HG03469 (cell line): ENCODE measurements around the gene IL26.
"Not testable (repeated sequence)": the region's sequence is repeated elsewhere in the genome, so short reads cannot be mapped to it uniquely, and the experiment has no call there.

Source experiments
- ATAC-seq: cut with Tn5 transposase; IDR thresholded peaks from one replicate; pipeline ENCODE4 v1.9.1; 2021; ENCODE audit warnings: mild to moderate bottlenecking, moderate library complexity, moderate number of reproducible peaks; ENCODE audit not compliant: unreplicated experiment

Gene IL26

GRCh38 chr12:68203460-68203875 is 22.1 kb downstream of the IL26 start:
- ATAC-seq = no peak

DNA sequence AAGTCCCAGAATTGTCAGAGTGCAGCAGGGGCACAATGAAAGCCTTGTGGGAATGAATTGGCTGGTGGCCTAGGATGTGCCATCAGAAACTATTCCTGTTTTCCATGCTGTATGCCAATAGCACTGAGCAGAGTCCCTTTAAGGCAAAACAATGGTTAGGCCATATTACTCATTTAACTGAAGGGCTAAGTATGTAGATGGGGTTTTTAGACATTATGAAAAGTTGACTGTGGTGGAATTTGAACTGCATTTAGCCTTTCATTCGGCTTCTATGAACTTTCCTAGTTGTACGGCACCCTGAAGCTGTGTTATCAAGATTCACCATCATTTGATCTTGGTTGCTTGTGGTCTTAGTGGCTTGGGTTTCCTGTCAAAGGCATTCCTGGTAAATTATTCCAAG is 24.8 kb downstream of the IL26 start:
- no peak for ATAC-seq

DNA sequence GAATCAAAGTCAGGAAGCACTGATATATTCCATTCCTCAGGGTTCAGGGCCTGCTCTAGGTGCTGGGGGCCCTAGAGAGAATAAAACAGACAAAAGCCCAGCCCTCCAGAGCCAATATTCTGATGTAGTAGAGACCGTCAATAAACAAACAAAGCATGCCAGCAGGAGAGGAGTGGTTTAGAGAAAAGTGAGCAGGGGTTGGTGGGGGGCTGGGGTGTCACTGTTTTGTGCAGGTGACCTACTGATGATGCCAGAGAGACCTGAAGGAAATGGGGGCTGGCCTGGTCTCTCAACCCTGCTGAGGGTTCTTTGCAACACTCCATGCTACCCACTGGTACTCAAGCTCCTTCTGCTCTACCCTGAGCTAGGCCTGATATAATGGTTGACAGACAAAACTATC is 26.5 kb downstream of the IL26 start:
- ATAC-seq = no peak

GRCh38 chr12:68198507-68199086 is 27.0 kb downstream of the IL26 start:
- no peak for ATAC-seq

DNA sequence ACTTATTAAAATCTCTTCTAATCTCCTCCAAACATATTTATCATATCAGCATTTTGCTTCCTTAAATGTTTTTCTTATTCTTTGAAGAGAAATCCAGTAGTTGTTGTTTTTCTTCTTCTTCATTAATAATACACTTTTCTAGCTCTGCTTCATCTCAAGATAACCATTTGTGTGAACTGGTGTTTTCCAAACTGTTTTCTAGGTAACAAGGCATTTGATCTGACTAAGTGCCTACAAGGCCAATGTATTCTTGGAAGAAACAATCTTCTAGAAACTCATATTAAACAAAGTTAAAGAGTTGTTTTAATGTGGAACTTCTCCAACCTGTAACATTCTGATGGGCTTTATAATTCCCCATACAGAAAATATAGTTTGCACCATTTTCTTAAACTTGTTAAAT is 35.3 kb downstream of the IL26 start:
- no peak for ATAC-seq

- no peak for ATAC-seq
Observed at GRCh38 chr12:68189821-68190242, 35.8 kb downstream of the IL26 start.

DNA sequence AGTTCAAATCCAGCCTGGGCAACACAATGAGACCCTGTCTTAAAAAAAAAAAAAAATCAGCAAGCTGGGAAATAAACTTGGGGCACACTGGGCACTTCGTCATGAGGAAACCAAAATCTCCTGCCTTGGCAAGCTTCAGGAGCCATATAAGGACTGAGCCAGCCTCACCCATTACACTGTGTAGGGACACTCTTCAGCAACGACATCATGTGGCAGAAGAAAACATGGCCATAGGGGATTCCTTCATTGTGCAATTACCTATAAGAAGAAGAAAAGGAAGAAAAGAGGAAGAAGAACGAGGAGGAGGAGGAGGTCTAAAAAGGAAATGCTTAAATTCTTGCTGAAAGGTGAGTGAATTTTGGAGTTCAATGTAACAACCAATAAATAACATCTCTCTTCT is 40.0 kb downstream of the IL26 start:
- no peak for ATAC-seq

DNA sequence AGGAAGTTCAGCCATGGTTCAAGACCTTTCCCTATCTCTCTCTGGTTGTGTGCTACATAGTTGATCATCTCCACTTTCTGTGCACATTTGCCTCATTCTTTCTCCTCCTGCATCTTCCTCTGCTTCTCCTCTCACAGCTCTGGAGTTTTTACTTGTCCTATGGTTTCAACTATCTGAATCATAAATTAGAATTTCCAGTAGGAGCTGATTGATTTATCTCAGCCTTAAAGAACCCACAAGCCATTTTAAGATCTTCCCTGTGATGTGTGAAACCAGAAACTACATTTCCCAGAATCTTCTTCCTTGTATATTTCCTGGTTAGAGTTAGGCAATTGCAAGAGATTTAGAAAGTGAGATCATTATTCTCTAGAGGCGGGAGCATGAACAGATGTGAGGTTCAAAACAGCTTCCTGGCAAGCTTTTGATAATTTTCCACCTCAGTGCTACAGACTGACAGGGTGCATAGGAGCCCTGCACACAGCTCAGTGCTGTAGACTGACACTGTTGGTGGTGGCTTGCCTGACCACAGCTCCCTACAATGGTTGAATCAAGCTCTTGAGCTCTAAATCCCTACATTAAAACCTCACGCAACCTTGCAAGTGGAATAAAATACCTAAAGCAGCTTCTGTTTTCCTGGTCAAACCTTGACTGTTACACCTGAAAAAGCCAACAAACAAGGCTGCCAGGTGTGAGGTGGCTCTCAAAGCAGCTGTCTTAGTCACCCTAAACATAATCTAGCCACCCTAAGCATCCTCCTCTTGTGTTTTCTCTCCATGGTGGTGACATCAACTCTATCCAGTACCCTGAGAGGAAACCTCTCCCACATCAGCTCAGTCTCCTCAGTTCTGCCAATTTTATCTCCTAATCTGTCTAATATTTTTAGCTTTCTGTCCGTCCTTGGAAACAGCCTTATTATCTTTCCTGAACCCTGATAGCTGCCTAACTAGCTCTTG is 44.5 kb downstream of the IL26 start:
- peak; percentile 62 for ATAC-seq

GRCh38 chr12:68178774-68179439 is 46.7 kb downstream of the IL26 start:
- ATAC-seq = no peak

DNA sequence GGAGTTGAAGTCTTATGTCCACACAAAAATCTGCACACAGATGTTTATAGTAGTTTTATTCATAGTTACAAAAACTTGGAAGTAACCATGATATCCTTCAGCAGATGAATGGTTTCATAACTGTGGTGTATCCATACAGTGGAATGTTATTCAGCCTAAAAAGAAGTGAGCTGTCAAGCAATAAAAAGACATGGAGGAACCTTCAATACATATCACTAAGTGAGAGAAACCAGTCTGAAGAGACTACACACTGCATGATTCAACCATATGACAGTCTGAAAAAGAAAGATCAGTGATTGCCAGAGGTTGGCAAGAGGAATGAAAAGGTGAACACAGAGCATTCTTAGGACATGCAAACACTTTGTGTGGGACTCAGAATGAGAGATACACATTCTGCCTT is 47.4 kb downstream of the IL26 start:
- ATAC-seq = no peak

DNA sequence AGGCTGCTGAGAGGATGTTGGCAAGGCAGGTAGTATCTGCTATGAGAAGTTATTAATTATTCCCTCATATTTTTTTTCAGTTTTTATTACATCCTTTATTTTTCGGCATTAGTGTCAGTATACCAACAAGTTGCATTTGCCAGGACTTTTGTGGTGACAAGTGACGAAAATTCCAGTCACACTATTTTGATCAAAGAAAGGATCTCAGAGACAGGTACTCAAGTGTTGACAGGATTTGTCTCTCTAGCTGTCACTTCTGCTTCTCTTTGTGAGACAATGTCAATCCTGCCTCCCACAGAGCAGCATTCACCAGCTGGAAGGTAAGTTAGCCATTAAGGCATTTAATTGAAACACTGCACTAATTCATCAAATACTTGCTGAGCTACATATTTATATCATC is 48.0 kb downstream of the IL26 start:
- ATAC-seq = no peak

- no peak for ATAC-seq
Observed at GRCh38 chr12:68176257-68176656, 49.4 kb downstream of the IL26 start.

GRCh38 chr12:68175557-68176061 is 50.0 kb downstream of the IL26 start:
- peak; percentile 70 for ATAC-seq

GRCh38 chr12:68174761-68175160 is 50.8 kb downstream of the IL26 start:
- ATAC-seq = not testable (repeated sequence)

DNA sequence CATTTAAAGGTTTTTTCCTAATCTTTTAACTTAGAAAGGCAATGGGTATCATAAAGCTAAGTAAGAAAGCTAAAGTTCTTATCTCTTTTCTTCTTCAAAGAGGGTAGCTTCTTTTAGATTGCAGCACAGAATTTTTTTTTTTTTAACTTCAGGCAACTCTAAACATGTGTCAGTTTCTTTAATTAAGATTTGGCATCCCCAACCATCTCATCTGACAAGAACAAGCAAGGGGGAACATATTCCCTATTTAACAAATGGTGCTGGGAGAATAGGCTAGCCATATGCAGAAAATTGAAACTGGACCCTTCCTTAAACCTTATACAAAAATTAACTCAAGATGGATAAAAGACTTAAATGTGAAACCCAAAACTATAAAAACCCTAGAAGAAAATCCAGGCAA is 51.8 kb downstream of the IL26 start:
- ATAC-seq = no peak

DNA sequence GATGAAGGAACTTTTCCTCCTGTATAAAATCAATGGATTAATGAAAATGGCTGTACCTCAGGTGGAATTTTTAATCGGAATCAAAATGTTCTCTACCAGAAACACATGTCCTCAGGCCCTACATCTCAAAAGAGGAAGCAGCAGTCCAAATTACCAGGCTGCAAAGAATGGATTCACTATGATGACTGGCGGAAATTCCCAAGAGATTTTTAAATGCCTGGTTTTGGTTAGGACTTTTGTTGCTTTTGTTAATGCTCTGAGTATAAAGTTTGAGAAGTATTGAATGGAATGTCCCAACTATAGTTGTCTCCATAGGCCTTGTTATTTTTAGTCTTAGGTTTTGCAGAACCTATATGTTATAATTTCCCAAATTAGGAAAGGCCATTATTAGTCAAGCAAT is 54.9 kb downstream of the IL26 start:
- no peak for ATAC-seq

GRCh38 chr12:68169213-68169889 is 56.3 kb downstream of the IL26 start:
- ATAC-seq = no peak

- ATAC-seq = no peak
Observed at GRCh38 chr12:68166317-68166831, 59.2 kb downstream of the IL26 start.

- peak; percentile 66 for ATAC-seq
Observed at GRCh38 chr12:68163560-68164081, 62.0 kb downstream of the IL26 start.

DNA sequence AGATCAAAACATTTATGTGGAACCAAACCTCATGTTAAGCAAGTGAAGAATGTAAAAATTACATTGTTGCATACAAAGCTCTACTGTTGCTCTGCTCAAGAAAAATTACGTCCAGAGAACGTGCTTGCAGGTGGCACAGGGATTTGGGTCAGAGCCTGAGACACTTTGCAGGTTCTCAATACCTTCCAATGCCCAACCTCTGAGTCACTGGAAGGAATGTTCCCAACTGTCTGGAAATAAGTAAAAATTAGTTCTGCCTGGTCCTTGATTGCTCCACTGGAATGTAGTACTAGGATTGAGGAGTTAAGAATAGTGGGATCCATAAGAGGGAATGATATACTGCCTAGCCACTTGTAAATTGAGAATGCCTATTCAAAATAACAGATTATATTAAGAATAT is 63.2 kb downstream of the IL26 start:
- no peak for ATAC-seq
